GM19240 (cell line): ENCODE results near the gene FBXO40.

ENCODE experiments used
- DNase-seq: peaks from one replicate; pipeline ENCODE4 v3.0.0; 2011; ENCODE audit warnings: low spot score; ENCODE audit not compliant: insufficient read length

FBXO40 gene

GRCh38 chr3:121661376-121661775 lies 68.2 kb downstream of the FBXO40 start:
- DNase-seq, result no peak

DNA sequence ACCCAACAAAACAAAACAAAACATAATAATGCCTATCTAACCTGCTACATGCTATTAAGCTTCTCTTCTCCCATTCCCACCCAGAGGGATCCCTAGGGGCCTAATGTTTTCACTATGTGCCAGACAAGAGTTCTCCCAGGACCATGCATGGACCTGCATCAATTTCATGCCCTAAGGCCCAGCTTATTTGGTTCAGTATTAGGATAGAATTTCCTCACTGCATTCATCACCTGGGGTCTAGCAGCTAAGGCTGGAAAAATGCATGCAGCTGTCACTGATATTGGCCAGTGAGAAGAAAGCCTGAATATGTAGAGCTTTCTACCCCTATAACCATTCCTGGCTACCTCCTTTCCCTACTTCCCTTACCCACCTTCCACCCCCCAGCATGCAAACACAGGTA lies 69.6 kb downstream of the FBXO40 start:
- DNase-seq, result no peak

DNA sequence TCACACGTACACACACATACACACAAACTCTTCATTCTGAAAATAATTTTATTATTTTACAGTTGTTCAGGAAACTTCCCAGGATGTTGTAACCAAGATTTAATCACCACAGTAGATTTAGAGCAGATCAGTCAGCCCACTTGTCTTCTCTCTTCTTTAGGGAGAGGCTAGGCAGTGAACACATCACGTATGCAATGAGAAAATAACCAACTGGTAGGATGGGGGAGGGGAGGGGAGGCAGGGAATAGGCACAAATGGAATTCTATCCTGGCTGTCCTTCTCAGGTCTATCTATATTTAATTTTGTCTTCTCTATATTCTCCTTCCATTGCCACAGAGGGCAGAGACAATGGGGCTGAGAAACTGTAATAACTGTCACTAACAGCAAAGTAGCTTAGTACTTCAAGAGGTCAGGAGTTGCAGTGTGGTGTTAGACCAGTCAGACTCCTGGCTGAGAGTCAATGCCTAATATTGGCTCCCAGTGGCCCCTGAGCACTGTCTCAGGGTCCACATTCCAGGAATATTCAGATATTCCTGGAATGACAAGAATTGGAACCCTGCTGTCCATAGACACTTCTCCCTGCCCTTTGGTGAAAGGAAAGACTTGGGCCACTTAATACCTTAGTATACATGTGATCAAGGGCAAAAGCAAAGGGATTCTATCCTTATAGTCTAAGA lies 70.1 kb downstream of the FBXO40 start:
- DNase-seq, result no peak

DNA sequence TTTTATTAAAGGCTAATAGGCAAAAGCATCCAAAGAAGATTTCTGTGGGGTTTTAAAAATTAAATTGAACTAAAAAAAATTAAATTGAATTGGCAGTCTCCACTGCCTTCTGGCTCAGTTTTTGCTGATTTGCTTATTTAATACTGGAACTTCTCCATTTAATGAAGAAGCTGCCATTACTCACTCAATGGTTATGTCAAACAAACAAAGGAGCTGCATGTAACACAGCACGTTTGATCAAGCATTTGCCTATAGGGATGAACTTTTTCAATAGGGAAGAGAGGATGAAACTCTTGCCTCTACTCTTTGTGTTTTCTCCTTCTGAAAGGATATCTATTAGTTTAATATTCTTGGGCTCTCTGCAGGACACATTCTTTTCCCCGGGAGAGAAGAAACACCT lies 72.3 kb downstream of the FBXO40 start:
- DNase-seq, result no peak

DNA sequence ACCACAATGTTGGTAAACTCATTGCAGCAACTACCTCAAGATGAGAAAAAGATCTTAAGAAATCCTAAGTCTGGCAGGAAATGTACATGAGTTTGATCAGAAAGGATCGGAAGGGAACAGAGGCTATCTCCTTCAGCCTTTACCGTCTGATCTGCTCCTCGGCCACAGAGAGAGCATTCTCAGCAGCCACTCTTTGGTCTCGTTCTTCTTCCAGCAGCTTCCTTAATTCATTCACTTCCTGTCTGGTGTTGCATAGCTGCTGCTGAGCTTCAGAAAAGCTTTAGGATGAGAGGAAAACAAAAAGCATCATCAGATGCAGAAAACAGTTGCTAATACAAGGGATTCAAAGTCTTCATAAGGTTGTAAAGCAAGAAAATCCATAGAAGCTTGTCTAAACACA lies 74.2 kb downstream of the FBXO40 start:
- no peak for DNase-seq

GRCh38 chr3:121670676-121671075 lies 77.5 kb downstream of the FBXO40 start:
- no peak for DNase-seq

DNA sequence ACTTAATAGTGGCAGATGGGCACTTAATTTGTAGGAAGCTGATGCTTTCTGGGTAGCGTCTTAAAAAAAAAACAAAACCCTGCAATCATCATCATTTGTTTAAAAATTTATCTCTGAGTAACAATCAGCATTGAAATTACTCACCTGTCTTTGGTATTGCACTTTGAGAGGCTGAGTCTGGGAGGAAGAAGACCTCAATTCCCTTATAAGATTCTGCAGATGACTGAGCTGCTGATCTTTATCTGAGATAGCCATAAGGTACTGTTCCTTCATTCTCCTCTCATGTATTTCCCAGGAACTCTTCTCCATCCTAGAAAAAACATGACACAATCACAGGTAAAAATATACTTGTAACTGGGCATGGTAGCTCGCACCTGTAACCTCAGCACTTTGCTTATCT lies 84.0 kb downstream of the FBXO40 start:
- DNase-seq, result no peak
